HepG2 (cell line): ENCODE results near the gene GATA5. TPM values are rescaled to one million over a fixed set of nuclear protein-coding genes. Genes with fewer than 3 reads are reported as not detected.

Experiments used
- E2F5 ChIP-seq: sonication (generic); formaldehyde crosslinking; conservative IDR thresholded peaks from 2 replicates; pipeline ENCODE4 v1.4.0; 2020; ENCODE audit warnings: missing genetic modification reagents
- EED ChIP-seq: sonication (generic); formaldehyde crosslinking; IDR thresholded peaks from 2 replicates; pipeline ENCODE4 v1.5.0; 2020; ENCODE audit warnings: mild to moderate bottlenecking, missing genetic modification reagents
- GATAD1 ChIP-seq: IDR thresholded peaks from 2 replicates; pipeline ENCODE4 v1.6.1; 2016; ENCODE audit warnings: missing genetic modification reagents, missing compliant biosample characterization
- GTF3A ChIP-seq: sonication (generic); formaldehyde crosslinking; conservative IDR thresholded peaks from 2 replicates; pipeline ENCODE4 v1.4.0; 2020; ENCODE audit warnings: mild to moderate bottlenecking, missing genetic modification reagents
- HDAC6 ChIP-seq: fragments of 200-600 bp; sonication (generic); IDR thresholded peaks from 2 replicates; pipeline ENCODE4 v1.7.0; 2017; ENCODE audit warnings: mild to moderate bottlenecking, antibody characterized with exemption, low read length, low read depth
- ISX ChIP-seq: sonication (generic); formaldehyde crosslinking; conservative IDR thresholded peaks from 2 replicates; pipeline ENCODE4 v1.5.0; 2020; ENCODE audit warnings: missing genetic modification reagents
- NR2C2 ChIP-seq: sonication (generic); formaldehyde crosslinking; IDR thresholded peaks from 2 replicates; pipeline ENCODE4 v1.4.0; 2020; ENCODE audit warnings: missing genetic modification reagents, mild to moderate bottlenecking, moderate library complexity, borderline replicate concordance
- PAX8 ChIP-seq: sonication (generic); formaldehyde crosslinking; IDR thresholded peaks from 2 replicates; pipeline ENCODE4 v1.8.0; 2022; ENCODE audit warnings: mild to moderate bottlenecking, missing genetic modification reagents, borderline replicate concordance
- SMARCE1 ChIP-seq: fragments of 450-650 bp; IDR thresholded peaks from 2 replicates; pipeline ENCODE4 v1.6.1; 2017; ENCODE audit warnings: borderline replicate concordance
- SNAI1 ChIP-seq: sonication (generic); formaldehyde crosslinking; IDR thresholded peaks from 2 replicates; pipeline ENCODE4 v1.5.0; 2020; ENCODE audit warnings: mild to moderate bottlenecking, missing genetic modification reagents, borderline replicate concordance
- TFAP4 ChIP-seq: sonication (generic); IDR thresholded peaks from 2 replicates; pipeline ENCODE4 v1.6.1; 2016; ENCODE audit warnings: low read depth, borderline replicate concordance
- ZNF232 ChIP-seq: sonication (generic); formaldehyde crosslinking; IDR thresholded peaks from 2 replicates; pipeline ENCODE4 v1.4.0; 2020; ENCODE audit warnings: missing genetic modification reagents, borderline replicate concordance
- ZNF256 ChIP-seq: sonication (generic); formaldehyde crosslinking; conservative IDR thresholded peaks from 2 replicates; pipeline ENCODE4 v1.4.0; 2020; ENCODE audit warnings: missing genetic modification reagents
- ZNF282 ChIP-seq: fragments of 450-650 bp; IDR thresholded peaks from 2 replicates; pipeline ENCODE4 v1.6.1; 2018; ENCODE audit not compliant: partially characterized antibody
- ZNF589 ChIP-seq: sonication (generic); formaldehyde crosslinking; conservative IDR thresholded peaks from 2 replicates; pipeline ENCODE4 v1.8.0; 2022; ENCODE audit warnings: mild to moderate bottlenecking, moderate library complexity, missing genetic modification reagents
- polyA plus RNA-seq, 8 experiments: library from polyadenylated mRNA; depleted of rRNA in 3 of 8; stranded (reverse) in 7 of 8; unstranded in 1 of 8; fragments of >200 nt; fragmentation: Illumina TruSeq in 4 of 8; extraction: Trizol in 4 of 8; gene quantifications; 2 replicates each; pipeline versions ENCODE4 v1.2.1 to v1.2.3, GENCODE V29; 2011 to 2016; ENCODE audit warnings: low read depth in 4 of 8, missing spikeins in 1 of 8, mixed read lengths in 1 of 8; ENCODE audit not compliant: insufficient read depth in 1 of 8
- total RNA-seq, 5 experiments: library from RNA; depleted of rRNA; stranded (reverse); fragments of >200 nt; fragmentation: Illumina TruSeq; extraction: Trizol; gene quantifications; 2 replicates each; pipeline ENCODE4 v1.2.3, GENCODE V29; 2016; ENCODE audit warnings: low read depth in 1 of 5
- TF ChIP-seq, protein P1 (sequence below): sonication (generic); formaldehyde crosslinking; IDR thresholded peaks from one replicate; pipeline ENCODE4 v1.5.1; 2020; ENCODE audit warnings: mild to moderate bottlenecking, missing genetic modification reagents; ENCODE audit errors: not compliant biosample characterization
- TF ChIP-seq, protein P2 (sequence below): sonication (generic); formaldehyde crosslinking; IDR thresholded peaks from 2 replicates; pipeline ENCODE4 v1.4.0; 2020; ENCODE audit warnings: missing genetic modification reagents

GATA5 gene
- total and polyA plus RNA-seq, 2 of the 13 experiments (the other 11 are each of a cell fraction or from before 2014, with no cell fraction given): 0.12 to 0.20 TPM

GRCh38 chr20:62424249-62425107, 51.3 kb downstream of the GATA5 start (continued):
- TF ChIP-seq, protein P1, sequence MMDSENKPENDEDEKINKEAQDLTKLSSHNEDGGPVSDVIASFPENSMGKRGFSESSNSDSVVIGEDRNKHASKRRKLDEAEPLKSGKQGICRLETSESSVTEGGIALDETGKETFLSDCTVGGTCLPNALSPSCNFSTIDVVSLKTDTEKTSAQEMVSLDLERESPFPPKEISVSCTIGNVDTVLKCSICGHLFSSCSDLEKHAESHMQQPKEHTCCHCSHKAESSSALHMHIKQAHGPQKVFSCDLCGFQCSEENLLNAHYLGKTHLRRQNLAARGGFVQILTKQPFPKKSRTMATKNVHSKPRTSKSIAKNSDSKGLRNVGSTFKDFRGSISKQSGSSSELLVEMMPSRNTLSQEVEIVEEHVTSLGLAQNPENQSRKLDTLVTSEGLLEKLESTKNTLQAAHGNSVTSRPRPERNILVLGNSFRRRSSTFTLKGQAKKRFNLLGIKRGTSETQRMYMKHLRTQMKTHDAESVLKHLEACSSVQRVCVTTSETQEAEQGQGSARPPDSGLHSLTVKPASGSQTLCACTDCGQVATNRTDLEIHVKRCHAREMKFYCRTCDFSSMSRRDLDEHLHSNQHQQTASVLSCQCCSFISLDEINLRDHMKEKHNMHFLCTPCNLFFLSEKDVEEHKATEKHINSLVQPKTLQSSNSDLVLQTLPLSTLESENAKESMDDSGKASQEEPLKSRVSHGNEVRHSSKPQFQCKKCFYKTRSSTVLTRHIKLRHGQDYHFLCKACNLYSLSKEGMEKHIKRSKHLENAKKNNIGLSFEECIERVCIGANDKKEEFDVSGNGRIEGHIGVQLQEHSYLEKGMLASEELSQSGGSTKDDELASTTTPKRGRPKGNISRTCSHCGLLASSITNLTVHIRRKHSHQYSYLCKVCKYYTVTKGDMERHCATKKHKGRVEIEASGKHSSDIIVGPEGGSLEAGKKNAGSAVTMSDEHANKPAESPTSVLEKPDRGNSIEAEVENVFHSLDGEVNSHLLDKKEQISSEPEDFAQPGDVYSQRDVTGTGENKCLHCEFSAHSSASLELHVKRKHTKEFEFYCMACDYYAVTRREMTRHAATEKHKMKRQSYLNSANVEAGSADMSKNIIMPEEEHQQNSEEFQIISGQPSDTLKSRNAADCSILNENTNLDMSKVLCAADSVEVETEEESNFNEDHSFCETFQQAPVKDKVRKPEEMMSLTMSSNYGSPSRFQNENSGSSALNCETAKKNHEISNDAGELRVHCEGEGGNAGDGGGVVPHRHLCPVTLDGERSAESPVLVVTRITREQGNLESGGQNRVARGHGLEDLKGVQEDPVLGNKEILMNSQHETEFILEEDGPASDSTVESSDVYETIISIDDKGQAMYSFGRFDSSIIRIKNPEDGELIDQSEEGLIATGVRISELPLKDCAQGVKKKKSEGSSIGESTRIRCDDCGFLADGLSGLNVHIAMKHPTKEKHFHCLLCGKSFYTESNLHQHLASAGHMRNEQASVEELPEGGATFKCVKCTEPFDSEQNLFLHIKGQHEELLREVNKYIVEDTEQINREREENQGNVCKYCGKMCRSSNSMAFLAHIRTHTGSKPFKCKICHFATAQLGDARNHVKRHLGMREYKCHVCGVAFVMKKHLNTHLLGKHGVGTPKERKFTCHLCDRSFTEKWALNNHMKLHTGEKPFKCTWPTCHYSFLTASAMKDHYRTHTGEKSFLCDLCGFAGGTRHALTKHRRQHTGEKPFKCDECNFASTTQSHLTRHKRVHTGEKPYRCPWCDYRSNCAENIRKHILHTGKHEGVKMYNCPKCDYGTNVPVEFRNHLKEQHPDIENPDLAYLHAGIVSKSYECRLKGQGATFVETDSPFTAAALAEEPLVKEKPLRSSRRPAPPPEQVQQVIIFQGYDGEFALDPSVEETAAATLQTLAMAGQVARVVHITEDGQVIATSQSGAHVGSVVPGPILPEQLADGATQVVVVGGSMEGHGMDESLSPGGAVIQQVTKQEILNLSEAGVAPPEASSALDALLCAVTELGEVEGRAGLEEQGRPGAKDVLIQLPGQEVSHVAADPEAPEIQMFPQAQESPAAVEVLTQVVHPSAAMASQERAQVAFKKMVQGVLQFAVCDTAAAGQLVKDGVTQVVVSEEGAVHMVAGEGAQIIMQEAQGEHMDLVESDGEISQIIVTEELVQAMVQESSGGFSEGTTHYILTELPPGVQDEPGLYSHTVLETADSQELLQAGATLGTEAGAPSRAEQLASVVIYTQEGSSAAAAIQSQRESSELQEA (CRISPR knock-in tag): no peak
- TF ChIP-seq GATAD1 (CRISPR knock-in tag) (no peak), GTF3A (CRISPR knock-in tag) (no peak), ZNF256 (CRISPR knock-in tag) (no peak), ZNF589 (CRISPR knock-in tag) (no peak), TFAP4 (no peak), ISX (CRISPR knock-in tag) (no peak), E2F5 (no peak), SNAI1 (0 out of 2 replicates have a peak, but pooled peaks have one; percentile 38), ZNF232 (CRISPR knock-in tag) (no peak), NR2C2 (CRISPR knock-in tag) (no peak), EED (CRISPR knock-in tag) (peak; percentile 40; the same call in 1 of the 2 replicates), HDAC6 (no peak), PAX8 (CRISPR knock-in tag) (no peak), SMARCE1 (no peak), ZNF282 (no peak)
- TF ChIP-seq, protein P2, sequence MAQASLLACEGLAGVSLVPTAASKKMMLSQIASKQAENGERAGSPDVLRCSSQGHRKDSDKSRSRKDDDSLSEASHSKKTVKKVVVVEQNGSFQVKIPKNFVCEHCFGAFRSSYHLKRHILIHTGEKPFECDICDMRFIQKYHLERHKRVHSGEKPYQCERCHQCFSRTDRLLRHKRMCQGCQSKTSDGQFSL (CRISPR knock-in tag): no peak
